ELR (cell line): ENCODE data around the gene SECTM1.
"Not testable (repeated sequence)": the region's sequence is repeated elsewhere in the genome, so short reads cannot be mapped to it uniquely, and the experiment has no call there.

Experiments
- DNase-seq: peaks from one replicate; pipeline ENCODE4 v3.0.0-alpha.2; 2015; ENCODE audit warnings: low read depth

The SECTM1 gene

GRCh38 chr17:82347994-82348393, 14.4 kb upstream of the SECTM1 start:
- DNase-seq = not testable (repeated sequence)

- no peak for DNase-seq
Measured at GRCh38 chr17:82346342-82347300, 13.1 kb upstream of the SECTM1 start.

GRCh38 chr17:82345151-82345976, 11.8 kb upstream of the SECTM1 start:
- DNase-seq = no peak

- DNase-seq = no peak
Measured at GRCh38 chr17:82344175-82344907, 10.8 kb upstream of the SECTM1 start.

GRCh38 chr17:82343560-82343959, 10.0 kb upstream of the SECTM1 start:
- DNase-seq = no peak

GRCh38 chr17:82342361-82343079, 9.0 kb upstream of the SECTM1 start:
- no peak for DNase-seq

- DNase-seq = no peak
Measured at GRCh38 chr17:82339634-82340580, 6.3 kb upstream of the SECTM1 start.

- DNase-seq = peak; percentile 90
Measured at GRCh38 chr17:82338858-82339633, 5.5 kb upstream of the SECTM1 start.

GRCh38 chr17:82334622-82335394, 1.2 kb upstream of the SECTM1 start:
- peak; percentile 46 for DNase-seq

GRCh38 chr17:82334204-82334621, 647 bp upstream of the SECTM1 start:
- DNase-seq = no peak

- peak; percentile 83 for DNase-seq
Measured at GRCh38 chr17:82332669-82333278, 792 bp downstream of the SECTM1 start.

GRCh38 chr17:82331345-82331939, 2.1 kb downstream of the SECTM1 start:
- DNase-seq = no peak

- DNase-seq = peak; percentile 58
Measured at GRCh38 chr17:82330322-82331239, 3.0 kb downstream of the SECTM1 start.

GRCh38 chr17:82329683-82330321, 3.8 kb downstream of the SECTM1 start:
- no peak for DNase-seq

- no peak for DNase-seq
Measured at GRCh38 chr17:82328994-82329507, 4.5 kb downstream of the SECTM1 start.
